ENCODE measurements around the gene PCDHB4.
"Not testable (repeated sequence)": the region's sequence is repeated elsewhere in the genome, so short reads cannot be mapped to it uniquely, and the experiment has no call there.

Gene PCDHB4

GRCh38 chr5:141150224-141150992, 28.8 kb downstream of the PCDHB4 start:
- no peak for DNase-seq

- DNase-seq, result no peak
These were observed 29.3 kb downstream of the PCDHB4 start for GRCh38 chr5:141150993-141151325.

GRCh38 chr5:141151632-141152031, 30.0 kb downstream of the PCDHB4 start:
- not testable (repeated sequence) for DNase-seq

GRCh38 chr5:141152096-141152495, 30.5 kb downstream of the PCDHB4 start:
- not testable (repeated sequence) for DNase-seq

GRCh38 chr5:141155540-141156374, 34.1 kb downstream of the PCDHB4 start:
- DNase-seq, result no peak

- not testable (repeated sequence) for DNase-seq
These were observed 35.7 kb downstream of the PCDHB4 start for GRCh38 chr5:141157356-141157755.

GRCh38 chr5:141157901-141158300, 36.3 kb downstream of the PCDHB4 start:
- not testable (repeated sequence) for DNase-seq

- DNase-seq, result no peak
These were observed 51.0 kb downstream of the PCDHB4 start, which contains the start of gene PCDHB7 for GRCh38 chr5:141172381-141173204. Gene PCDHB7, plus strand, starts transcription at chr5:141172644. Its CDS starts 192 bp downstream, at chr5:141172836.

- not testable (repeated sequence) for DNase-seq
These were observed 52.9 kb downstream of the PCDHB4 start for GRCh38 chr5:141174291-141175104.

All from activated CD4-positive, alpha-beta T cell treated with anti-CD3 and anti-CD28 coated beads for 1 hour (primary cell).